H9 (cell line): ENCODE results near the gene TMPRSS2. TPM values are rescaled to one million over a fixed set of nuclear protein-coding genes. Genes with fewer than 3 reads are reported as not detected.

Experiments
- DNase-seq: peaks from one replicate; pipeline ENCODE4 v3.0.0-alpha.2; 2017
- H2AFZ ChIP-seq: one replicate; pipeline ENCODE4 v1.6.1; 2013; ENCODE audit warnings: mild to moderate bottlenecking, low read length, control low read depth, moderate library complexity
- H2AK5ac ChIP-seq: 2 replicates; pipeline ENCODE4 v1.6.1; 2013; ENCODE audit warnings: low read length, control low read depth, mixed read lengths; ENCODE audit not compliant: insufficient read length
- H2BK120ac ChIP-seq: one replicate; pipeline ENCODE4 v1.6.1; 2013; ENCODE audit warnings: low read depth, mild to moderate bottlenecking, low read length, control low read depth, inconsistent platforms; ENCODE audit not compliant: poor library complexity, severe bottlenecking
- H2BK12ac ChIP-seq: 2 replicates; pipeline ENCODE4 v1.6.1; 2013; ENCODE audit warnings: low read length, control low read depth, mixed read lengths, low read depth; ENCODE audit not compliant: insufficient read length
- H2BK15ac ChIP-seq: 2 replicates; pipeline ENCODE4 v1.6.1; 2013; ENCODE audit warnings: low read depth, low read length, control low read depth
- H2BK20ac ChIP-seq: one replicate; pipeline ENCODE4 v1.6.1; 2013; ENCODE audit warnings: low read depth, mild to moderate bottlenecking, low read length, control low read depth, inconsistent platforms; ENCODE audit not compliant: poor library complexity, severe bottlenecking
- H2BK5ac ChIP-seq: 2 replicates; pipeline ENCODE4 v1.6.1; 2013; ENCODE audit warnings: low read length, control low read depth, mixed read lengths; ENCODE audit not compliant: insufficient read length
- H3K14ac ChIP-seq: 2 replicates; pipeline ENCODE4 v1.6.1; 2013; ENCODE audit warnings: low read length, control low read depth; ENCODE audit not compliant: insufficient read depth
- H3K18ac ChIP-seq: 2 replicates; pipeline ENCODE4 v1.6.1; 2013; ENCODE audit warnings: low read depth, mild to moderate bottlenecking, mixed read lengths, low read length, control low read depth; ENCODE audit not compliant: insufficient read length
- H3K23ac ChIP-seq: 2 replicates; pipeline ENCODE4 v1.6.1; 2013; ENCODE audit warnings: low read length, control low read depth, mixed read lengths, low read depth; ENCODE audit not compliant: insufficient read length
- H3K23me2 ChIP-seq: 2 replicates; pipeline ENCODE4 v1.6.1; 2013; ENCODE audit warnings: low read depth, mild to moderate bottlenecking, mixed read lengths, low read length, control low read depth; ENCODE audit not compliant: insufficient read length, poor library complexity, severe bottlenecking
- H3K27ac ChIP-seq: 2 replicates; pipeline ENCODE4 v1.5.1; 2013; ENCODE audit warnings: low read length, control low read depth, mixed read lengths, low read depth; ENCODE audit not compliant: insufficient read length
- H3K27me3 ChIP-seq: 2 replicates; pipeline ENCODE4 v1.6.1; 2013; ENCODE audit warnings: low read length, control low read depth, inconsistent platforms; ENCODE audit not compliant: insufficient read depth
- H3K4ac ChIP-seq: 2 replicates; pipeline ENCODE4 v1.6.1; 2013; ENCODE audit warnings: low read depth, mild to moderate bottlenecking, control low read depth, inconsistent platforms, low read length, moderate library complexity
- H3K4me1 ChIP-seq: 2 replicates; pipeline ENCODE4 v1.6.1; 2013; ENCODE audit warnings: low read length, control low read depth, inconsistent platforms; ENCODE audit not compliant: insufficient read depth
- H3K4me2 ChIP-seq: 2 replicates; pipeline ENCODE4 v1.6.1; 2013; ENCODE audit warnings: low read length, control low read depth, mixed read lengths; ENCODE audit not compliant: insufficient read length, insufficient read depth
- H3K56ac ChIP-seq: 2 replicates; pipeline ENCODE4 v1.6.1; 2013; ENCODE audit warnings: low read depth, mild to moderate bottlenecking, mixed read lengths, low read length, control low read depth; ENCODE audit not compliant: insufficient read length
- H3K79me1 ChIP-seq: 2 replicates; pipeline ENCODE4 v1.6.1; 2013; ENCODE audit warnings: low read depth, mild to moderate bottlenecking, moderate library complexity, low read length, control low read depth, inconsistent platforms; ENCODE audit not compliant: insufficient read depth, poor library complexity, severe bottlenecking
- H3K79me2 ChIP-seq: 2 replicates; pipeline ENCODE4 v1.6.1; 2013; ENCODE audit warnings: low read length, control low read depth, inconsistent platforms; ENCODE audit not compliant: insufficient read depth
- H3K9ac ChIP-seq: 2 replicates; pipeline ENCODE4 v1.6.1; 2013; ENCODE audit warnings: low read length, control low read depth, mixed read lengths; ENCODE audit not compliant: insufficient read length; ENCODE audit errors: extremely low read depth
- H3K9me3 ChIP-seq: one replicate; pipeline ENCODE4 v1.6.1; 2013; ENCODE audit warnings: low read depth, low read length, inconsistent platforms; ENCODE audit not compliant: control insufficient read depth
- H3T11ph ChIP-seq: one replicate; pipeline ENCODE4 v1.6.1; 2013; ENCODE audit warnings: mild to moderate bottlenecking, low read length, control low read depth, inconsistent platforms
- H4K20me1 ChIP-seq: one replicate; pipeline ENCODE4 v1.6.1; 2013; ENCODE audit not compliant: control insufficient read depth, insufficient read length, insufficient read depth
- H4K5ac ChIP-seq: 2 replicates; pipeline ENCODE4 v1.6.1; 2013; ENCODE audit warnings: low read depth, mild to moderate bottlenecking, mixed read lengths, low read length, control low read depth; ENCODE audit not compliant: insufficient read length
- H4K8ac ChIP-seq: replicated peaks from 2 replicates; pipeline ENCODE4 v1.6.1; 2013; ENCODE audit warnings: low read length, control low read depth, mixed read lengths, low read depth; ENCODE audit not compliant: insufficient read length
- H4K91ac ChIP-seq: 2 replicates; pipeline ENCODE4 v1.6.1; 2013; ENCODE audit warnings: low read depth, mild to moderate bottlenecking, moderate library complexity, mixed read lengths, low read length, control low read depth; ENCODE audit not compliant: insufficient read length
- H3K27ac Mint-ChIP-seq, 3 experiments: 2 replicates in 2 of 3; 3 replicates in 1 of 3; pipeline ENCODE4 v1.8.0; 2020 to 2021; ENCODE audit warnings: mixed read lengths in 3 of 3, mild to moderate bottlenecking in 1 of 3, moderate library complexity in 1 of 3
- H3K27me3 Mint-ChIP-seq: 2 replicates; pipeline ENCODE4 v1.8.0; 2021; ENCODE audit warnings: low read depth, mild to moderate bottlenecking, moderate library complexity, mixed read lengths
- H3K36me3 Mint-ChIP-seq, 3 experiments: 2 replicates in 2 of 3; 3 replicates in 1 of 3; pipeline ENCODE4 v1.8.0; 2020 to 2021; ENCODE audit warnings: low read depth in 3 of 3, mixed read lengths in 3 of 3; ENCODE audit not compliant: insufficient read depth in 1 of 3
- H3K4me1 Mint-ChIP-seq, 2 experiments: 2 replicates each; pipeline ENCODE4 v1.8.0; 2020; ENCODE audit warnings: mixed read lengths in 2 of 2
- H3K4me3 Mint-ChIP-seq, 2 experiments: 2 replicates in 1 of 2; 3 replicates in 1 of 2; pipeline ENCODE4 v1.8.0; 2020 to 2021; ENCODE audit warnings: mild to moderate bottlenecking in 2 of 2, mixed read lengths in 2 of 2, moderate library complexity in 1 of 2
- H3K9me3 Mint-ChIP-seq, 2 experiments: 2 replicates in 1 of 2; 3 replicates in 1 of 2; pipeline ENCODE4 v1.8.0; 2020; ENCODE audit warnings: mild to moderate bottlenecking in 2 of 2, mixed read lengths in 2 of 2, moderate library complexity in 1 of 2
- CTCF ChIP-seq: fragments of 200-600 bp; sonication (generic); conservative IDR thresholded peaks from 3 replicates; pipeline ENCODE4 v1.8.0; 2021; ENCODE audit warnings: antibody characterized with exemption, mild to moderate bottlenecking
- WGBS: extraction: QIAGEN DNeasy Blood & Tissue Kit; methylation state at CpG from one replicate; pipeline ENCODE4 v1.1.7; 2013; ENCODE audit warnings: missing lambda C conversion rate, low lambda C conversion rate, mixed read lengths; ENCODE audit not compliant: insufficient read length; ENCODE audit errors: extremely low coverage; 5-methylcytosine and 5-hydroxymethylcytosine counted together
- total RNA-seq: library from RNA; stranded (reverse); gene quantifications from 2 replicates; pipeline ENCODE4 v1.2.1, GENCODE V29; 2021

The TMPRSS2 gene
- total RNA-seq, 1 experiment from 2014 or later: 12.1 TPM

- no peaks in the 10 kb centered on the region for H3K79me1 ChIP-seq
- peaks cover 8 to 31% (median 12%) of the 10 kb centered on the region in 3 experiments for H3K36me3 Mint-ChIP-seq
- H4K91ac ChIP-seq: no peak overlapping the region
These were observed 72.3 kb downstream of the TMPRSS2 start for GRCh38 chr21:41435706-41436105.

More at GRCh38 chr21:41435706-41436105, 72.3 kb downstream of the TMPRSS2 start:
- Histone ChIP-seq H3T11ph (no peak overlapping the region), H3K14ac (no peak overlapping the region), H3K4me2 (no peak overlapping the region), H2BK20ac (no peak overlapping the region), H3K27ac (no peak overlapping the region), H4K8ac (no peak overlapping the region), H2BK12ac (no peak overlapping the region), H4K5ac (no peak overlapping the region), H3K23ac (no peak overlapping the region), H3K18ac (no peak overlapping the region), H3K23me2 (no peaks in the 10 kb centered on the region), H2AFZ (no peak overlapping the region), H3K56ac (no peak overlapping the region), H3K4me1 (peaks cover 5% of the 10 kb centered on the region; the same call in 1 of the 2 replicates), H3K4ac (no peak overlapping the region), H3K79me2 (no peaks in the 10 kb centered on the region), H2BK15ac (no peak overlapping the region), H2AK5ac (no peak overlapping the region), H2BK120ac (no peak overlapping the region), H2BK5ac (no peak overlapping the region), H4K20me1 (no peaks in the 10 kb centered on the region), H3K27me3 (no peaks in the 10 kb centered on the region), H3K9me3 (no peaks in the 10 kb centered on the region), H3K9ac (no peak overlapping the region)
- Mint-ChIP-seq H3K4me3 (no peak overlapping the region), H3K27me3 (no peaks in the 10 kb centered on the region; the same call in 1 of the 2 replicates), H3K4me1 (peaks cover 24% of the 10 kb centered on the region in 2 experiments), H3K9me3 (peaks cover 5 to 6% of the 10 kb centered on the region in 2 experiments; a peak in 3 of 5 replicates), H3K27ac (no peak overlapping the region)
- WGBS: no CpG with 5 or more reads among the region's 11 CpGs
- DNase-seq: no peak
- TF ChIP-seq CTCF: no peak
